ENCODE measurements around the gene HCN3.

DNA sequence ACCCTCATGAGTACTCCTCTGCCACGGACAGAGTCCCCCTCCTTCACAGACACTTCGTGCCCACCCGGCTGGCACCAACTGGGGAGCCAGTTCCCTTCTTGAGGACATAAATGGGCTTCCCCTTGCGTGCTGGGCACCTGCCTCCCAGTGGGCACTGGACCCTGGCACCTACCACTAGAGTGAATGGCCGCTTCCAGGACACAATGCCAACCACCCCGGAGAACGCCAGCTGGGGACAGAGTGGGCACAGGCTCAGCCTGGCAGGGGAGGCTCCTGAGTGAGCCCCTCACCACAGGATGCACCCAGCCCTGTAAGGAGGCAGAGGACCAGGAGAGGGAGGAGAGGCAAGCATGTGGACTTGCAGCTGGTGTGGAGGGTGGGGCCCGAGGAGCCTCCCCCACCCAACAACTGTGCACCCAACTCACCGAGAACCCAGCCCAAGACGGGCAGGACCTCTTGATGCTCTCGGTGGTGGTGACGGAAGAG lies 23.0 kb upstream of the HCN3 start:
- no peak for TF ChIP-seq CTCF (IDR thresholded peaks at IDR 0.05)
- no peak for TF ChIP-seq POLR2A (IDR thresholded peaks at IDR 0.05)
- no peak for TF ChIP-seq EP300 (IDR thresholded peaks at IDR 0.05; ENCODE audit: low read depth)
- no peak for TF ChIP-seq POLR2AphosphoS5 (IDR thresholded peaks at IDR 0.05)

Measured in transverse colon (tissue), 4 donors.